ENCODE results near the gene DUSP8.
"Not testable (repeated sequence)": the region's sequence is repeated elsewhere in the genome, so short reads cannot be mapped to it uniquely, and the experiment has no call there.

GRCh38 chr11:1595994-1596575 lies 24.0 kb upstream of the DUSP8 start:
- TF ChIP-seq CTCF (IDR thresholded peaks at IDR 0.05 in 2 of 3, conservative IDR thresholded peaks at IDR 0.05 in 1 of 3; ENCODE audit: insufficient read depth in 2 of 3, low read depth in 1 of 3, low read length in 3 of 3) = peak in 1 of 3 experiments; percentile 15; a peak in 1 of 6 replicates
- not testable (repeated sequence) for TF ChIP-seq EZH2 (IDR thresholded peaks at IDR 0.05; ENCODE audit: borderline replicate concordance, low read depth, low read length); MYC (IDR thresholded peaks at IDR 0.05; ENCODE audit: low read depth, low read length); MYC (CRISPR knock-in tag; IDR thresholded peaks at IDR 0.05; ENCODE audit: borderline replicate concordance, low read depth); POLR2A (conservative IDR thresholded peaks at IDR 0.05); KDM5B (IDR thresholded peaks at IDR 0.05; ENCODE audit: insufficient replicate concordance, low read depth, low read length); RCOR1 (IDR thresholded peaks at IDR 0.05; ENCODE audit: borderline replicate concordance in 1 of 2, low read depth in 2 of 2, low read length in 2 of 2)
